HTR-8/SVneo (cell line): ENCODE measurements around the gene MRPS30.
"Not testable (repeated sequence)": the region's sequence is repeated elsewhere in the genome, so short reads cannot be mapped to it uniquely, and the experiment has no call there.

Experiments used
- DNase-seq: peaks from one replicate; pipeline ENCODE4 v3.0.0; 2011; ENCODE audit warnings: low spot score, mixed read lengths; ENCODE audit not compliant: insufficient read length
- FAIRE-seq: peaks from 2 replicates; lab custom pipeline; 2011; peaks lifted over from hg19 to GRCh38; lab: Jason Lieb, UNC

Gene MRPS30

GRCh38 chr5:44809956-44810420 lies 1.2 kb downstream of the MRPS30 start:
- FAIRE-seq: no peak

DNA sequence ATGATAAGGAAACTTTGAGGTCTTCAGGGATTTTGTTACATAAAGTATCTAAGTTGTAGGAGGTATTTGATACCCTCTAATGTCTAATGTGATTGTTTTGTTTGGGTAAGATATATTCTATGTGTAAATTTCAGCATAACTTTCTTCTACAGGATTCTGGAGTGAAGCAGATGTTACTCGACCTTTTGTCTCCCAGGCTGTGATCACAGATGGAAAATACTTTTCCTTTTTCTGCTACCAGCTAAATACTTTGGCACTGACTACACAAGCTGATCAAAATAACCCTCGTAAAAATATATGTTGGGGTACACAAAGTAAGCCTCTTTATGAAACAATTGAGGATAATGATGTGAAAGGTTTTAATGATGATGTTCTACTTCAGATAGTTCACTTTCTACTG lies 6.0 kb downstream of the MRPS30 start:
- DNase-seq (no peak), FAIRE-seq (no peak)

More at GRCh38 chr5:44809956-44810420, 1.2 kb downstream of the MRPS30 start:
- no peak for DNase-seq

GRCh38 chr5:44821164-44821563 lies 12.4 kb downstream of the MRPS30 start:
- no peak for DNase-seq
- FAIRE-seq: no peak

DNA sequence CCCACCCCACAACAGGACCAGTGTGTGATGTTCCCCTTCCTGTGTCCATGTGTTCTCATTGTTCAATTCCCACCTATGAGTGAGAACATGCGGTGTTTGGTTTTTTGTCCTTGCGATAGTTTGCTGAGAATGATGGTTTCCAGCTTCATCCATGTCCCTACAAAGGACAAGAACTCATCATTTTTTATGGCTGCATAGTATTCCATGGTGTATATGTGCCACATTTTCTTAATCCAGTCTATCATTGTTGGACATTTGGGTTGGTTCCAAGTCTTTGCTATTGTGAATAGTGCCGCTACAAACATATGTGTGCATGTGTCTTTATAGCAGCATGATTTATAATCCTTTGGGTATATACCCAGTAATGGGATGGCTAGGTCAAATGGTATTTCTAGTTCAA lies 15.9 kb downstream of the MRPS30 start:
- not testable (repeated sequence) for FAIRE-seq, DNase-seq

- FAIRE-seq (no peak), DNase-seq (no peak)
These were observed 18.9 kb downstream of the MRPS30 start for GRCh38 chr5:44827681-44828080.

DNA sequence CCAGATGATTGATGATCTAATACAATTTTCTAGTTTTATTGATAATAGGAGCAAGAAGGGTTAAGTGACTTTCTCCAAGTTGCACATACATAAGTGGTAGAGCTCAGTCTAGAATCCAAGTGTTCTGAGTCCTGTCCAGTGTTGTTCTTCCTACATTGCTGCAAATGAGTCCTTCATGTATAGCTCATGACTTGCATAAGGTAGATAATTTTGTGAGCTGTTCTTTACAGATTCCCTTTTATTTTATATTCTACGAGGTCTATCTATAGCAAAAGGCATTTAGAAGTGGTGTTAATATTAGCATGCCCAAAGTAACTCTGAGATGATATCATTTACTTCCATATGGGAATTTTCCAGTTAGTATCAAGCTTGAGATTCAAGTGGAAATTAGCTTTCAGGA lies 20.0 kb downstream of the MRPS30 start:
- FAIRE-seq (no peak), DNase-seq (no peak)

DNA sequence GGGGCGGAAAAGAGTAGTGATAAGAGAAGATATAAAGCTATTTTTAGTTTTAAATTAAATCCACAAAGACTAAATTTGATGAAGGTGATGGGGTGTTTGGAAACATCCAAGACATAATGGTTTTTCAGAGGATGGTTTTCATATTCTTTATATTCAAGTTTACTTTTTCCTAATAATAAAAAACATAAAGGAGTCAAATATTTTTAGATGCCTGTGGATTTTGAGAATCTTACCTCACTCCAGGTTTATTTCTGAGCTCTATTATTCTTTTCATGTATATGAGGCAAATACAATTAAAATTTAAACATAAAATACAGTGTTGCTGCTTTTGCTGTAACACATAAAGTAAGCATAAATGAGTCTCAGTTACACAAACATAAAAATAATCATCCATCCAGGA lies 22.2 kb downstream of the MRPS30 start:
- no peak for DNase-seq
- no peak for FAIRE-seq

GRCh38 chr5:44833249-44833648 lies 24.5 kb downstream of the MRPS30 start:
- no peak for FAIRE-seq

GRCh38 chr5:44835693-44836092 lies 26.9 kb downstream of the MRPS30 start:
- DNase-seq (no peak), FAIRE-seq (no peak)

More at GRCh38 chr5:44833249-44833648, 24.5 kb downstream of the MRPS30 start:
- DNase-seq: no peak

GRCh38 chr5:44839018-44839681 lies 30.4 kb downstream of the MRPS30 start:
- no peak for FAIRE-seq
- DNase-seq: no peak

DNA sequence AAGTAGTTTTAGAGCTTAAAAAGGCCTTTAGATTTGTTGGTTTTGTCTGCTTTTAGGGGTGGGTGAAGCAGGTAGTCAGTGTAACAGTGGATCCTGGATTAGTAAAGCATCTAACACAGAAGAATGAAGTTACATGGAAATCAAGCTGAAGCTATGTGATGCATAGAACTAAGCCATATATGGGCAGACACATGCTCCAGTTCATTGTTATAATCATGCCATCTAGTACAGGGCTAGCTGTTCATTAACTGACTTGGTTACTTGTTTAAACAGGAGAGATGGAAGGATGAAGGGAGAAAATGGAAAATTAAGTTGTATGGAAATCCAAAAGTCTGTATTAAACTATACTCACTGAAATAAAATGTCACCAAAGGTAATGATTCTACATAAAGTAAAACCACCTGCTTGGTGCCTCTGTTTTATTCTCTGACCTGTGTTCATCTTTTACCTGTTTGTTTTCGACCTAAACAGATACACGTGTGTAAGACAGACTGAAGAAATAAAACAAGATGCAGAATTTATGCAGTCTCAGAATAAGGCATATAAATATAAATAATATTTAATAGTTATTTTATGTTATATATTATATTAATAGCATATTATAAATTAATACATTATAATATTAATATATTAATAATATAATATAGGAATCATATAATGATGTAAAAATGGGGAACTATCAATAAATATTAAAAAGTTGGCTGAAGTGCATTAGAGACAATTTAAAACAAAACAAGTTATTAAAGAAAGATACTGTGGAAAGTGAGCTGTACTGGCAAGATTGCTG lies 33.9 kb downstream of the MRPS30 start:
- FAIRE-seq (peak; percentile 58), DNase-seq (no peak)

- FAIRE-seq (no peak), DNase-seq (no peak)
These were observed 36.0 kb downstream of the MRPS30 start for GRCh38 chr5:44844744-44845143.

DNA sequence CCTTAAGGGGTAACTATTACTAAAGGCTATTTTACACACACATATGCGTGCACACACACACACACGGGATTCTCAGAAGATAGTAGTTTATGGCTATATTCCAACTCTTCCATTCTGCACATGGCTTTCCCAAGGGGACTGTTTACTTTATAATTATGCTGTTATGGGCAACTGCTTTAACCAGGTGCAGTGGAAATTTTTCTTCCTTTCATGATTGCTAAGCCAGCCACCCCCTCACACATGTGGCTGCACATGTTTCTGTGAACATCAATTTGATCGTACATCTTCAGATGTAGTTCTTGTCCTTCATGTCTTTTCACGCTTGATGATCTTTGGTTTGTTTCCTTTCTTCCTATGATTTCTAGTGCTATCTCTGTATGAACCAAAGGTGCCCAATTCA lies 37.0 kb downstream of the MRPS30 start:
- FAIRE-seq (no peak), DNase-seq (no peak)

- DNase-seq: no peak
- FAIRE-seq: no peak
These were observed 38.6 kb downstream of the MRPS30 start for GRCh38 chr5:44847206-44847852.

GRCh38 chr5:44860267-44860666 lies 51.5 kb downstream of the MRPS30 start:
- DNase-seq: no peak

GRCh38 chr5:44862808-44863207 lies 54.1 kb downstream of the MRPS30 start:
- no peak for FAIRE-seq

More at GRCh38 chr5:44860267-44860666, 51.5 kb downstream of the MRPS30 start:
- no peak for FAIRE-seq

More at GRCh38 chr5:44862808-44863207, 54.1 kb downstream of the MRPS30 start:
- DNase-seq: peak; percentile 13
